Heart right ventricle (tissue), 16 donors: Measurements from ENCODE around the gene ZNF436. TPM values are rescaled to one million over a fixed set of nuclear protein-coding genes. Genes with fewer than 3 reads are reported as not detected.
A peak's percentile ranks its signal among the peaks of the same experiment; 100 is the strongest.

Experiments
- ATAC-seq, 8 donors: fragments of 200-7000 bp; cut with Tn5 transposase; one replicate each; pipeline ENCODE4 v1.9.1; 2020; ENCODE audit warnings: mild to moderate bottlenecking in 8 of 8, moderate library complexity in 8 of 8, moderate number of reproducible peaks in 1 of 8
- DNase-seq, 2 donors: peaks; one replicate each; pipeline ENCODE4 v3.0.0-alpha.2; 2020
- H3K27ac ChIP-seq, 10 donors: fragments of 200-600 bp; sonication (generic) in 2 of 10; one replicate each; pipeline versions ENCODE4 v1.5.0 to v1.8.0; 2020 to 2022; ENCODE audit warnings: mild to moderate bottlenecking in 3 of 10
- H3K27me3 ChIP-seq, 7 donors: fragments of 200-600 bp; one replicate each; pipeline ENCODE4 v1.8.0; 2021 to 2022; ENCODE audit warnings: mild to moderate bottlenecking in 2 of 7
- H3K36me3 ChIP-seq, 9 donors: fragments of 200-600 bp; sonication (generic) in 1 of 9; one replicate each; pipeline versions ENCODE4 v1.5.0 to v1.8.0; 2020 to 2022; ENCODE audit warnings: mild to moderate bottlenecking in 2 of 9
- H3K4me1 ChIP-seq, 9 donors: fragments of 200-600 bp; sonication (generic) in 1 of 9; one replicate each; pipeline versions ENCODE4 v1.5.0 to v1.8.0; 2020 to 2022; ENCODE audit warnings: mild to moderate bottlenecking in 4 of 9
- H3K4me3 ChIP-seq, 10 donors: fragments of 200-600 bp; sonication (generic) in 2 of 10; one replicate each; pipeline versions ENCODE4 v1.5.0 to v1.8.0; 2020 to 2022; ENCODE audit warnings: mild to moderate bottlenecking in 7 of 10, moderate library complexity in 2 of 10
- H3K9me3 ChIP-seq, 11 donors: fragments of 200-600 bp in 10 of 11; sonication (generic) in 2 of 11; one replicate each; pipeline versions ENCODE4 v1.5.0 to v1.8.0; 2013 to 2022; ENCODE audit warnings: mild to moderate bottlenecking in 2 of 11, control low read depth in 1 of 11, moderate library complexity in 1 of 11
- WGBS, 2 donors: extraction: QIAGEN DNeasy Blood & Tissue Kit; methylation state at CpG; one replicate each; pipeline ENCODE4 v1.1.7; 2013; ENCODE audit warnings: inconsistent platforms in 1 of 2; 5-methylcytosine and 5-hydroxymethylcytosine counted together
- intact Hi-C, 10 donors: fragments of 100-400 bp; cut with DNase I; formaldehyde crosslinking; loops; one replicate each; pipeline versions ENCODE4 v1.11.1 to v1.14.2; 2022
- polyA plus RNA-seq, 2 donors: library from polyadenylated mRNA; stranded (reverse); fragments of 200-250 nt; gene quantifications; one replicate each; pipeline ENCODE4 v1.2.3, GENCODE V29; 2013
- total RNA-seq, 10 donors: library from RNA; stranded (reverse); fragmentation: NEBNext Ultra II Directional in 3 of 10; extraction: Animal tissue kit (Norgen Biotek cat#: 25700) in 3 of 10; gene quantifications; one replicate each; pipeline versions ENCODE4 v1.2.1 to v1.2.4, GENCODE V29; 2021 to 2023
- TF ChIP-seq, protein P1 (sequence below), 9 donors: fragments of 200-600 bp; sonication (generic) in 2 of 9; IDR thresholded peaks; one replicate each; pipeline versions ENCODE4 v1.5.0 to v1.8.0; 2021 to 2022; ENCODE audit warnings: antibody characterized with exemption in 9 of 9, mild to moderate bottlenecking in 5 of 9, moderate library complexity in 1 of 9
- donor health status: Arrhythmogenic right ventricular cardiomyopathy.
- donor health status: ischemic (EF 13 %, LVEDD 7.1; RV severe dilation, severe dysfunction).
- donor health status: healthy with polysubstance abuse.
- donor health status: DM: no; HTN: yes; CAD: no.
- donor health status: DM: no; HTN: no; CAD: no.
- donor health status: ischemic (EF 25% LVEDD 6.9; RV normal size, moderate dysfunction).
- donor health status: ischemic (EF 25% LVEDD 5.7; RV mildly dilated, moderate dysfunction).
- donor health status: healthy.
- donor health status: DM: yes; HTN: yes; CAD: no.
- donor health status: Ischemic cardiomyopathy.
- donor health status: ischemic (EF 35%, LVEDD 5.7; RV mildly dilated, moderate dysfunction).
- donor health status: nonischemic (EF 11% LVEDD 7.7; RV severe dilation, severe dysfunction).
- donor health status: DM: yes; HTN: yes; CAD: no.
- donor health status: PGD.
- donor health status: ischemic (EF 29% LVEDD 5.4; RV normal size, mild dysfunction).
- donor health status: nonischemic (EF 23%, LVEDD 6.1; RV moderate dilation, normal function).

The ZNF436 gene
- total and polyA plus RNA-seq, 12 donors, result 3.3 to 25.5 (median 14.7) TPM

DNA sequence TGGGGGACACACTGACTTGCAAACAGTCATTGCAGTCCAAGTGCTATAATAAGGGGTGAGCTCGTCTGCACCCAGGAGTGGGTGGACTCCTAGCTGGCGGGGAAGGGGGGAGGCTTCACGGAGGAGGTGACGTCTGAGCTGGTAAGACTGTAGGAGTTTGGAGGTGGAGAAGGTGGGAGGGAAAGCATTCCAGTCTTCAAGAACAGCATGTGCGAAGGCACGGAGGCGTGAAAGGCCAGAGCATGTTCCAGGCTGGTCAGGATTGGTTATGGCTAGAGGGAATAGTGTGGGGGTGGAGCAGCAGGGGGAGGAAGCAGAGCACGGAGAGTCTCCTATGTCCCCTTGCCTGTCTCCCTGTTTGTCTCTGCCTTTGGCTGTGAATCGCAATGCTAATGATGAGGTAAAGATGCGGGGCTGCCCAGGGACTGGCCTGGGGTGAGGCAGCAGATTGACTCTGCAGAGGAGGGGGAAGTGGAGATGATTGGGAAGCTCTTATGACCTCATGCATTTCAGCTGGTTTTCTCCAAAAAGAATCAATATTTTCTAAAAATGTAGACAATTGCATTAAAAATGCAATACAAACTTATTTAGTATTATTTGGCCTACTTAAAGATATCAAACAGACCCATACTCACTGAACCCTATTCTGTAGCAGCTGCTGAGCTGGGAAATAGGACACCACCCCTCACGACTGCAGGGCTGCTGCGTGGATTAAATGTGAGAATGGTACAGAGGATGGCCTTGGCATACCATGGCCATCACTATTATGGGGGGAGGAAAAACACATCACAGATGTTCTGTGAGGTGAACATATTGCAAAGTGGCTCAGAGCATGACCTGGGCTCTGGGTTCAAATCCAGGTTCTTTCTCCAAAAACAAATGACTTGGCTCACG lies 2.6 kb upstream of the ZNF436 start:
- WGBS, 2 donors, result 71 to 78% methylated on average over 13 of the region's 13 CpGs

DNA sequence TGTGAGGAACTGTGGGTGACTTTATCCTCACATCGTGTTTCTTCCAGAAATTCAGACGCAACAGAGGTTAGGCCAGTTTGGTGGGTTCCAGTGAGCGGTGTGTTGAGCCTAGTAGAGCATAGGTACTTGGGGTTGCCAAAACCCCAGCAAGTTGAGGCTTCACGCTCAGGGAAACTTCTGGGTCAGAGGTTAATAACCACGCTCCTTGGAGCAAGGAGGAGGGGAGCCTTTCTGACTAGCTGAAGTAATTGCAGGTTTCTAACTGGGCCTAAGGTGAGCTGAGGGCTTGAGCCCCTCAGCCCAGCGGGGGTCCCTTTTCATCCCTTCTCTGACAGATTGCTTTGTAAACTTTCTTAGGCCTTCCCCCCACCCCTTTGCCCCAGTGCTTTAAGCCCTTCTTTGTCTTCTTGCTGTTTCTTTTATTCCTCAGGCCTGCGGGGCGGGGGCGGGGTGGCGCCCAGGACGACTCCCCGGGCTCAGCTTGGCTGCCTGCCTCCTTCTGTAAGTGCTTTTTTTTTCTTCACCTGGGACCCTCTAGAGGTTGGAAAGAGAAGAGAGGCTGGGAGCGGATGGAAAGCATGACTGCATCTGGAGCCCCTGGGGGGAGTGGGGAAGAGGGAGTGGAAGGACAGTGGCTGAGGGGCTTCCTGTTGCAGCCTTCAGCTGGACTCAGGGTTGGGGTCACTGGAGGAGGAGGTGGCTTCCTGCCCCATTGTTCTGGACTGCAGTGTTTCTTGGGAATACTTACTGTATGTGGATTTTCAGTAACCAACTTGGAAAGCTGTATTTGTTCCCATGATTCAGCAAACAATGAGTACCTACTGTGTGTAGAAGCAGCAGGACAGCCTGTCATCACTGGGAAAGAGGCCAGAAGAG lies 1.3 kb upstream of the ZNF436 start:
- TF ChIP-seq, protein P1, sequence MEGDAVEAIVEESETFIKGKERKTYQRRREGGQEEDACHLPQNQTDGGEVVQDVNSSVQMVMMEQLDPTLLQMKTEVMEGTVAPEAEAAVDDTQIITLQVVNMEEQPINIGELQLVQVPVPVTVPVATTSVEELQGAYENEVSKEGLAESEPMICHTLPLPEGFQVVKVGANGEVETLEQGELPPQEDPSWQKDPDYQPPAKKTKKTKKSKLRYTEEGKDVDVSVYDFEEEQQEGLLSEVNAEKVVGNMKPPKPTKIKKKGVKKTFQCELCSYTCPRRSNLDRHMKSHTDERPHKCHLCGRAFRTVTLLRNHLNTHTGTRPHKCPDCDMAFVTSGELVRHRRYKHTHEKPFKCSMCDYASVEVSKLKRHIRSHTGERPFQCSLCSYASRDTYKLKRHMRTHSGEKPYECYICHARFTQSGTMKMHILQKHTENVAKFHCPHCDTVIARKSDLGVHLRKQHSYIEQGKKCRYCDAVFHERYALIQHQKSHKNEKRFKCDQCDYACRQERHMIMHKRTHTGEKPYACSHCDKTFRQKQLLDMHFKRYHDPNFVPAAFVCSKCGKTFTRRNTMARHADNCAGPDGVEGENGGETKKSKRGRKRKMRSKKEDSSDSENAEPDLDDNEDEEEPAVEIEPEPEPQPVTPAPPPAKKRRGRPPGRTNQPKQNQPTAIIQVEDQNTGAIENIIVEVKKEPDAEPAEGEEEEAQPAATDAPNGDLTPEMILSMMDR (IDR thresholded peaks at IDR 0.05), result peak in 3 of 9 donors; percentile 22 to 26 (median 23)
- ATAC-seq (peak in 2 of 8 donors; percentile 2 to 4), DNase-seq (peak in 1 of 2 donors; percentile 74)
- Histone ChIP-seq H3K27ac (peak overlapping the region; percentile 76 to 99 (median 97)), H3K27me3 (no peaks in the 10 kb centered on the region), H3K36me3 (peaks cover 0 to 19% (median 12%) of the 10 kb centered on the region in 9 donors), H3K9me3 (peaks cover 0 to 10% (median 0%) of the 10 kb centered on the region in 11 donors), H3K4me3 (peak overlapping the region in 6 of 10 donors; percentile 28 to 98 (median 88)), H3K4me1 (peaks cover 11 to 57% (median 47%) of the 10 kb centered on the region in 9 donors)
- intact Hi-C loops, result no loop called here
- WGBS, 2 donors, result 24 to 27% methylated on average over 13 of the region's 13 CpGs

More for the DNA sequence above, 2.6 kb upstream of the ZNF436 start:
- intact Hi-C loops, result no loop called here
- no peak for ATAC-seq
- no peaks in the 10 kb centered on the region for H3K27me3 ChIP-seq
- H3K27ac ChIP-seq, result peak overlapping the region in 9 of 10 donors; percentile 96 to 99 (median 97)
- H3K9me3 ChIP-seq, result no peaks in the 10 kb centered on the region
- no peak for DNase-seq
- H3K36me3 ChIP-seq, result peaks cover 0 to 6% (median 0%) of the 10 kb centered on the region in 9 donors
- no peak overlapping the region for H3K4me3 ChIP-seq
- H3K4me1 ChIP-seq, result peaks cover 11 to 55% (median 42%) of the 10 kb centered on the region in 9 donors
- TF ChIP-seq, protein P1 (IDR thresholded peaks at IDR 0.05), result no peak

DNA sequence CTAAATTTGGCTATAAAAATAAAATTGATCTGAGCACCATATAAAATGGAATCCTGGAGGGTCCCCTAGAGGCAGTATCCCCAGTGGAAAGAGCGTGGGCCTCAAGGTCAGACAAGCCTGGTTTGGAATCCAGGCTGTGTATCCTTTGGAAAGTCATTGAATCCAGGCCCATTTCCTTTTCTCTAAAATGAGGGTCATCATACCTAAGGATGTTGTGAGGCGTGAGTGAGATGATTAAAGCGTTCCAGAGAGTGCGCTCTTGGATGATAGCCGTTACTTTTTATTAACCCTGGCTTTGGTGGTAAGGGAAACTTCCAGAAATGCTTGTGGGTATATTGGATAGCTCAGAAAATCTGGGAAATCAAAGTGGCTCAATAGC lies 683 bp upstream of the ZNF436 start:
- 11 to 21% methylated on average over 5 of the region's 5 CpGs for WGBS, 2 donors
- Histone ChIP-seq H3K4me1 (peaks cover 11 to 57% (median 47%) of the 10 kb centered on the region in 9 donors), H3K27me3 (no peaks in the 10 kb centered on the region), H3K36me3 (peaks cover 0 to 25% (median 18%) of the 10 kb centered on the region in 9 donors), H3K9me3 (peaks cover 0 to 16% (median 0%) of the 10 kb centered on the region in 11 donors), H3K27ac (peak overlapping the region; percentile 76 to 99 (median 97)), H3K4me3 (peak overlapping the region in 8 of 10 donors; percentile 65 to 98 (median 86))
- TF ChIP-seq, protein P1 (IDR thresholded peaks at IDR 0.05), result no peak
- intact Hi-C loops, result no loop called here
- DNase-seq (no peak), ATAC-seq (no peak)
